GM19043 (cell line): ENCODE results near the gene CALCA.
A peak's percentile ranks its signal among the peaks of the same experiment; 100 is the strongest.
"Not testable (repeated sequence)": the region's sequence is repeated elsewhere in the genome, so short reads cannot be mapped to it uniquely, and the experiment has no call there.

Source experiments
- ATAC-seq: cut with Tn5 transposase; IDR thresholded peaks from one replicate; pipeline ENCODE4 v1.9.1; 2021; ENCODE audit warnings: low read depth; ENCODE audit not compliant: unreplicated experiment

Gene CALCA, protein sequence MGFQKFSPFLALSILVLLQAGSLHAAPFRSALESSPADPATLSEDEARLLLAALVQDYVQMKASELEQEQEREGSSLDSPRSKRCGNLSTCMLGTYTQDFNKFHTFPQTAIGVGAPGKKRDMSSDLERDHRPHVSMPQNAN

GRCh38 chr11:14971865-14972580, at the start of gene CALCA:
TSS of gene CALCA (minus strand) at chr11:14972351. CDS start at chr11:14971192, 1,159 bp downstream.
- ATAC-seq, result no peak

- no peak for ATAC-seq
Measured at GRCh38 chr11:15016200-15016599, 44.0 kb upstream of the CALCA start.

DNA sequence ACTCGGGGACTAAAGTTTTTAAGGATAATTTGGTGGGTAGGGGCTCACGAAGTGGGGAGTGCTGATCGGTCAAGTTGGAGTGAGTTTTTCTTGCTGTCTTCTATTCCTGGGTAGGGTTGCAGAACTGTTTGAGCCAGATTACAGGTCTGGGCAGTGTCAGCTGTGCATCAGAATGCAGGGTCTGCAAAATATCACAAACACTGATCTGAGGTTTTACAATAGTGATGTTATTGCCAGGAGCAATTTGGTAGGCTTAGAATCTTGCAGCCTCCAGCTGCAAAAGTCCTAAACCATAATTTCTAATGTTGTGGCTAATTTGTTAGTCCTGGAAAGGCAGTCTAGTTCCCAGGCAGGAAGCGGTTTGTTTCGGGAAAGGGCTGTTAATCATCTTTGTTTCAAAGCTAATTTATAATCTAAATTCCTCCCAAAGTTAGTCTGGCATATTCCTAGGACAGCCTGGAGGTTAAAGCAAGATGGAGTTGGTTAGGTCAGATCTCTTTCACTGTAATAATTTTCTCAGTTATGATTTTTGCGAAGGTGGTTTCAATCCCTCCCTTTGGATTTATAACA, 39.7 kb upstream of the CALCA start:
- ATAC-seq, result no peak

DNA sequence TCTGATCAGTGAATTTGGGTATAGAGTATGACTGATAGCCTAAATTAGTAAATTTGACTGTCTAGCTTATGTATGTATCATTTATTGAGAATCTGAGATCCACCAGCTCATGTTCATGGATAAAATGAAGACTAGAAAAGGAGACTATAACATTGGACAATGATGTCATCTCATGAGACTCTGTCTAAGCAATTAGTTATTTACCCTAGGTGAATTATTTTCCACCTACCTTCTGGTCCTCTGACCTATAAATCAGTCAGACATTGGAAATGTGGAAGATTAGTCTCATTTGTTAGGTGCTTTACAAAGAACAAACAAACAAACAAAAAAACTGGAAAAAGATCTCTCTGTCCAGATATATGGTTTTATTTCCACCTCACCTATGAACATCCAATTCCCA, 38.7 kb upstream of the CALCA start:
- ATAC-seq, result no peak

DNA sequence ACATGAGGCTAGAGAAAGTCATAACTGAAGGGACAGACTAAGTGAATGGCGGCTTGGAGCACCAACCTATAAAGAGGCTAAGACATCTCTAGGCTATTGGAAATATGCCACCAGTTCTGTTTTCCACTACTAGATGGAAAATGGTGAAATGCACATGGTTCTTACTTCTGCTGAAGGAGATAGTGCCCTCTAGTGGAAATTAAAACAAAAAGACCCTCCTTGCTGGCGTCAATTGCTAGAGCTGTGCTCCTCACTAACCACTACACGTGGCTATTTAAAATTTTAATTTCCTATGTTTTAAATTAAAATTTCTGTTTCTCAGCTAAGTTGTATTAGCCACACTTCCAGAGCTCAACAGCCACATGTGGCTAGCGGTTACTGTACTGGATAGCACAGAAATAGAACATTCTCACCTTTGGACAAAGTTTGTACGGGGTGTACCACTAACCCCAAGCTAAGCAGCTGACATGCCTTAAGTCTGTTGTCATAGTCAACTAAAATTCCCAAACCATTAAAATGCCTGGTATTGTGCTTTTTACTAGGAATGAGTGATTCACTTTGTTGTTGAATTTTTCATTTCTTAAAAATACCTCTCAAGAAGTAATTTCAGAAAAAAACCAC, 34.1 kb upstream of the CALCA start:
- ATAC-seq, result peak; percentile 71

GRCh38 chr11:14988133-14988532, 16.0 kb upstream of the CALCA start:
- ATAC-seq, result not testable (repeated sequence)

DNA sequence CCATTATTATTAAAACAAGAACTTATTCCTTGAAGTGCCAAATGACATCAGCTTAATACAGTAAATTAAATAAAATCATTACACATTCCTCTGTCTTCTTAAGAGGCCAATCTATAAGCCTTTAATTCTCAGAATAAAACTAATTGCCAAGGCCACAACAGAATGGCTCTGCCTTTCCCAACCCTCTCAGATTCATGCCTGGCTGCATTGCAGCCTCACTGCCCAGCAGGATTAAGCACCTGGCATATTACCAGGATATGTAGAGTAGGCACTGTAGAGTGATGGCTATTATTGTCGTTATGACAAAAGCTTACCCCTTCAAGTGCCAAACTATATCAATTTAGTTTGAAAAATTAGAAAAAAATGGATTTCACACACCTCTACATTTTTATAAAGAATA, 9.4 kb upstream of the CALCA start:
- no peak for ATAC-seq

- no peak for ATAC-seq
Measured at GRCh38 chr11:14980854-14981253, 8.7 kb upstream of the CALCA start.

DNA sequence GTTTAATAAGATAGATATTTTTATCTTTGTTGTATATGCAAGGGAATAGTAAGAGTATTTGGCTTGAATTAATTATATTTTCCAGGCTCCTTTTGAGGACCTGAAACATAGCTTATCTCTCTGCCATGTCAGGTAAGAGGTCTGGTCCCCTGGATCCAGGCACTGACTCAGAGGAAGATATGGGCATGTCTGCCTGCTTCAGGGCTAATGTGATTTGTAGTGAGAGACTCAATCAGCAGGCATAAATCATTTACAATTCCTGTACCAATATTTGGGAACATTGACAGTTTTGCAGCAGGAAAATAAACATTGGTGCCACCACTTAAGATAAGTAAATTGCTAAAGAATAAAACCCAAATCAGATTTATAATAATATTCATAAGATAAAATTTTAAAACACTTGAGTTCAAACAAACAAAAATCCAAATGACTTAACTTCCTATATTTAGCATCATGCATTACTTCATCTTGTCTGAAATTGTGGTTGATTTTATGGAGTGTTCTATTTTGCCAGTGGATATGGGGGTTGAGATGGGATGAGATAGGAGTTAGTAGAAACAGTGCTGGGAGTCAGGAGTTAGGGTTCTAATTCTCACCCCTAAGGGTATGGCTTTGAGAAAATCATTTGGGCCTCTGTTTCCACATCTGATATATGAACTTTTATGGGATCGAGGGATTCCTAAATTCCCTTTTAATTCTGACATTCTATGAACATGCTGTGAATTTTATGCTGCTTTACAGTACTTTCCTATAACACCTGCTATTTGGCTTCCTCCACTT, 5.1 kb upstream of the CALCA start:
- ATAC-seq, result no peak

DNA sequence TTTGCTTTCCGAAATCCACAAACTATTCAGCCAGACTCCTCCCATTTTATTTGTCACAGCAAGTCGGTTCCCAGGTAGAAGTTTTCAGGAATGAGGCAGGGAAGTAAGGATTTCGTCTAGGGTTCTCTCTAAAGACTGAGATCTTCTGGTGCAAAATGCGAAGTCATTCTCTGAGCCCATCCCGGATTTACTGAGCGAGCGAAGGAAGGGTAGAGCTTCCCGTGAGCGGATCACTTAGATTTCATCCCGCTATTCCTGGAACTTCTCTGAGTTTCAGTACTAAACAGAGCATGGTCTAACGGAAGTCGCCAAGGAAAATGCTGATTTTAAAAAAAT, 3.1 kb upstream of the CALCA start:
- ATAC-seq, result no peak

DNA sequence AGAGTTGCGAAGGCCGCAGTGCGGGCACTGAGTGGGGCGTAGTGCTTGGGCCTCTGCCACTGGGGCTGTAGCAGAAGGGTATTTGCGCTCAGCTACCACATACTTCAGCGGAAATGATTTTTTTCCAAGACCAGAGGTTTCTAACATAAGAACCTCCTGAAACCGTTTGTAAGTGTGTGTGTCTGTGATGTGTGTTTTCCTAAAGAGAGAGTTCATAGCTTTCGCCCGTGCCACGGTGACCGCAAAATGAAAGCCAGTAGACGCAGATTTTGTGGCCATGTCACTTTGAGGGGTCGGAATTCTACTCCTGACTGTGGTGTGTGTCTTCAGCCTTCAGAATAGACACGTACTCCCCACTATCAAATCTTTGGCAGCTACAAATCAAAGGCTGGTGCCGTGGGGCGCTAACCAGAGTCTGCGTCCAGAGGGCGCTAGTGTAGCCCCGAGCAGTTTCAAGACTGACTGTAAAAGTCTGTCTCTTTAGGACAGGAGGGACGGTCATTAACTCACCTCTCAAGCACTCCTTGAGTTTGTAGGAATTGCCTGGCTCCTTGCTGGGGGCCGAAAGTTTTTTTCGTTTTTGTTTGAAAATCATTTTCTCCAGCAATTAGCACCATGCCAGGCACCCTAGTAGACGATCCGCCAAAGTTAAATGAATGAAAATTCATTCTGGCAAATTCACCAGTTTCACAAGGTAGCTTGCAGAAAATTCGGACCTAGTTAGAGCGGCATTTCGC, 2.5 kb upstream of the CALCA start:
- ATAC-seq, result peak; percentile 41

GRCh38 chr11:14973621-14974514, 1.7 kb upstream of the CALCA start:
- peak; percentile 39 for ATAC-seq

- ATAC-seq, result no peak
Measured at GRCh38 chr11:14972581-14973495, 687 bp upstream of the CALCA start.

DNA sequence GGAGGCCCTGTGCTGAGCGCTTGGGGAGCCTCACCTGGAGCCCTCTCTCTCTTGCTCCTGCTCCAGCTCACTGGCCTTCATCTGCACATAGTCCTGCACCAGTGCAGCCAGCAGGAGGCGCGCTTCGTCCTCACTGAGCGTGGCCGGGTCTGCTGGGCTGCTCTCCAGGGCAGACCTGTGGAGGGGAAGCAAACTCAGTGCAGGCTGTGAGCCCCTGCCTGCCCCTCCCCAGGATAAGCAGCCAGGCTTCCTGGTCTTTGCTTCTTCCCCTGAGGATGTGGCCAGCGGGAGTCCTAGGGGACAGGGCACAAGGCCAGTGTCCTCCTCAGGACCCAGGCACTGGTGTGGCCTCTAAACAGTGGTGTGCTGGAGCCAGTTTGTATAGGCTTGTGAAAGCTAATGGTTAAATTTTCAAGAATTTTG, 2.2 kb downstream of the CALCA start:
- no peak for ATAC-seq

- ATAC-seq, result no peak
Measured at GRCh38 chr11:14967581-14968243, 4.4 kb downstream of the CALCA start.

DNA sequence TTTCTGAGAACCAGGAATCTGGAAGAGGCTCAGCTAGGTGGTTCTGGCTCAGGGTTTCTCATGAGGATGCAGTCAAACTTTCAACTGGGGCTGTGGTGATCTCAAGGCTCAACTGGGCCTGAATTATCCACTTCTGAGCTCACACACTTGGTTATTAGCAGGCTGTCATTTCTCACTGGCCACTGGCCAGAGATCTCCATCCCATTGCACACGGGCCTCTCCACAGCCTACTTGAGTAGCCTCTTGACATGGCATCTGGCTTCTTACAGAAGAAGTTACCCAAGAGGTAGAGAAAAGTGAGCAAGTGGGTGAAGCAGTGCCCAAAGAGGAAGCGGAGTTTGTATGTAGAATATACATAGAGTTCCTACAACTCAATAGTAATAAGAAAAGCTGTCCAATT, 16.0 kb downstream of the CALCA start:
- no peak for ATAC-seq

GRCh38 chr11:14954581-14954980, 17.6 kb downstream of the CALCA start:
- no peak for ATAC-seq

DNA sequence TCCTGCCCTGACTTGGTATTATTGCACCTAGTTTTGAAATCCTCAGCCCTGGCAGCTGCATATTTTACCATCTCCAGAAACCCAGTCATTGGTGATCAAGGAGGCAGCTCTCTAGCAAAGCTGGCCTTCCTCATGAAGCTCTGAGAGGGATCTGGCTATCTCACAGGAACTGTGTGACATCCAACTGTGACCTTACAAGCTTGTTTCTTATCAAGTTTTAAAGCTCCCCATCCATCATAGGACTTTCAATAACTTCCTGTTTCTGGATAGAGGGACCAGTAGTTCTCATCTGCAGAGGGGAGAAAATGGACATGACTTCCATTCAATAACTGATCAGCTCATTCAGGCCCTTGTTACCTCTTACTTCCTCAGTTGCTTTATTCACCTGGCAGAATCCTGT, 18.2 kb downstream of the CALCA start:
- ATAC-seq, result no peak
